Ascending aorta (tissue), 2 donors: ENCODE measurements around the gene IFNA14. TPM values are rescaled to one million over a fixed set of nuclear protein-coding genes. Genes with fewer than 3 reads are reported as not detected.
"Not testable (repeated sequence)": the region's sequence is repeated elsewhere in the genome, so short reads cannot be mapped to it uniquely, and the experiment has no call there.

Experiments
- DNase-seq, 2 donors: peaks; one replicate each; pipeline ENCODE4 v3.0.0-alpha.2; 2019; ENCODE audit warnings: low spot score in 2 of 2
- H3K27ac ChIP-seq, 2 donors: fragments of 200-600 bp; sonication (generic); one replicate each; pipeline ENCODE4 v1.5.1; 2016 to 2017; ENCODE audit warnings: mild to moderate bottlenecking in 1 of 2
- H3K27me3 ChIP-seq: fragments of 200-600 bp; sonication (generic); one replicate; pipeline ENCODE4 v1.5.1; 2017
- H3K36me3 ChIP-seq, 2 donors: fragments of 200-600 bp; sonication (generic); one replicate each; pipeline ENCODE4 v1.5.1; 2016
- H3K4me1 ChIP-seq, 2 donors: fragments of 200-600 bp; sonication (generic); one replicate each; pipeline ENCODE4 v1.5.1; 2016 to 2017; ENCODE audit warnings: mild to moderate bottlenecking in 1 of 2
- H3K4me3 ChIP-seq, 2 donors: fragments of 200-600 bp; sonication (generic); one replicate each; pipeline ENCODE4 v1.5.1; 2016 to 2017; ENCODE audit warnings: mild to moderate bottlenecking in 1 of 2
- H3K9me3 ChIP-seq, 2 donors: fragments of 200-600 bp; sonication (generic); one replicate each; pipeline ENCODE4 v1.5.1; 2016
- CTCF ChIP-seq, 3 experiments: fragments of 200-600 bp in 2 of 3; fragments of 450-650 bp in 1 of 3; sonication (generic) in 2 of 3; IDR thresholded peaks; one replicate each; pipeline ENCODE4 v1.5.1; 2016 to 2019; ENCODE audit warnings: antibody characterized with exemption in 3 of 3, mild to moderate bottlenecking in 1 of 3, moderate library complexity in 1 of 3
- intact Hi-C: fragments of 100-400 bp; cut with DNase I; formaldehyde crosslinking; loops from one replicate; pipeline ENCODE4 v1.15.1; 2023
- total RNA-seq: library from RNA; depleted of rRNA; stranded (reverse); fragments of >200 nt; gene quantifications from one replicate; pipeline ENCODE4 v1.1.0, GENCODE V29; 2016

Gene IFNA14
- total RNA-seq, 1 donor from 2014 or later, result not detected

GRCh38 chr9:21210311-21210710 lies 29.5 kb downstream of the IFNA14 start:
- H3K4me1 ChIP-seq, result no peaks in the 10 kb centered on the region
- no peaks in the 10 kb centered on the region for H3K9me3 ChIP-seq
- H3K27ac ChIP-seq, result no peak overlapping the region
- TF ChIP-seq CTCF (IDR thresholded peaks at IDR 0.05), result no peak
- H3K27me3 ChIP-seq, result no peaks in the 10 kb centered on the region
- DNase-seq, result no peak
- no peaks in the 10 kb centered on the region for H3K36me3 ChIP-seq
- intact Hi-C loops, result no loop called here
- H3K4me3 ChIP-seq, result no peak overlapping the region

DNA sequence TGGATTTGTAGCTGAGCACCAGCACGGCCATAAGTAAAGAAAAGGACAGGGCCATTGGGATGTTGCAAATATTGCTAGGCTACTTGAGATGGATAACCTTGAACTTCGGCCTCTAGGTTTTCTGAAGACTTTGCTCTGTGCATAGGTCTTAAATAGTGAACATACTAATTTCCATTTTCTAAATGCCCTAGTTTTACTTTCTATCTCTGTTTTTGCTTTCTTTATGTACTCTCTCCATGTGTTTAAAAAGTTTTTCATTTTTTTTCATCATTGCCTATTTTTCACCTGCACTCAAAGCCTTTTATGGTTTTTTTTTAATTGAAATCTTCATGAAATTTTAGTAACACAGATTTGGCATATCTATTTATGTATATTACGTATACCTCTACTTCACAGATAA lies 32.8 kb downstream of the IFNA14 start, which contains the start of gene IFNA10:
IFNA10 (minus strand) TSS at position 101 of the 400 bp plus-strand sequence; CDS start at position 55, 46 bp downstream.
- intact Hi-C loops, result not testable (repeated sequence)

GRCh38 chr9:21205204-21205603 lies 34.6 kb downstream of the IFNA14 start:
- no peak overlapping the region for H3K4me3 ChIP-seq
- no peaks in the 10 kb centered on the region for H3K36me3 ChIP-seq
- intact Hi-C loops, result no loop called here
- DNase-seq, result no peak
- no peaks in the 10 kb centered on the region for H3K27me3 ChIP-seq
- no peak for TF ChIP-seq CTCF (IDR thresholded peaks at IDR 0.05)
- H3K27ac ChIP-seq, result no peak overlapping the region
- H3K9me3 ChIP-seq, result no peaks in the 10 kb centered on the region
- no peaks in the 10 kb centered on the region for H3K4me1 ChIP-seq

More for the DNA sequence above, 32.8 kb downstream of the IFNA14 start, which contains the start of gene IFNA10:
- H3K27ac ChIP-seq, H3K4me1 ChIP-seq, H3K9me3 ChIP-seq, H3K36me3 ChIP-seq, DNase-seq, H3K4me3 ChIP-seq, H3K27me3 ChIP-seq: not testable (repeated sequence)

GRCh38 chr9:21202105-21202504 lies 37.7 kb downstream of the IFNA14 start, which contains the start of gene IFNA7:
IFNA7 (minus strand) TSS chr9:21202205; CDS start chr9:21202165, 40 bp downstream.
- H3K27ac ChIP-seq, H3K4me1 ChIP-seq, H3K4me3 ChIP-seq, H3K27me3 ChIP-seq, H3K36me3 ChIP-seq, DNase-seq, H3K9me3 ChIP-seq, intact Hi-C loops: not testable (repeated sequence)

DNA sequence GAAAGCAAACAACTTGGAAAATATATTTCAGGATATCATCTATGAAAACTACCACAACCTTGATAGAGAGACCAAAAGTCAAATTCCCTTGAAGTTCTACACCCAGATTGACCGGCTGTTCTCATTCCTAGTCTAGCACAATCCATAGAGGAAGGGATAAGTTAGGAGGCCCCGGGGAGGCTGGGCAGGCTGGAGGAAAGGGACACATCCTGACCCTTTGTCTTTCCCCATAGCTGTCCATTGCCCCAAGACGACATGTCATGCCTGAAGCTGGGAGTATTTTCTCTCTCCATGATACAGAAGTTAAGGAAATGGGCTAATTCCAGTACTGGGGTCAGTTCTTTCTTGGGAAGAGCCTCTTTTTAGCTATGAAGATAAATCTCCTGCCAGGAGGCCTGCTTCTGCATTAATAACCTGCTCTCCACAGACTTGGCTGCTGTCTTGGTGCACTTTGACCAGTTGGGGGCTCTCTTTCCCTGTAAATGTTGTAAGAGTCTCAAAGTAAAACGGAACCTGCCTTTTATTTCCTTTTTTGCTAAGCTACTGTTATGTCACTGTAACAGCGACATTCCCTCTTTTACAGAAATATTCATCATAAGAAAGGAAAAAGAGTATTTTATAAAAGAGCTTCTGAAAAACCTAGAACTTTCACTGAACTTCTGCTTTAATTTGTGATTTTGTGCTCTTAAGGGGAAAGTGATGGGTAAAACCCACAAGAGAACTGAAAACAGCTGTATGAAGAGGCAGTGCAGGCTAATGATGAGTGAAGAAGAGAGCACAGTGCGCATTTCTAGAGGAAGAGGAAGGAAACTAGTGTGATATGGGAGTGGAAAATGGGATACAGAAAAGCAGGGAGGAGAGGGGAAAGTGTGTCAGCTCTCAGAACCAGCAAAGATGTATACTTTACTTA lies 44.7 kb downstream of the IFNA14 start:
- H3K4me1 ChIP-seq, H3K4me3 ChIP-seq, H3K27ac ChIP-seq, DNase-seq, H3K27me3 ChIP-seq, intact Hi-C loops, H3K36me3 ChIP-seq, H3K9me3 ChIP-seq: not testable (repeated sequence)
- TF ChIP-seq CTCF (IDR thresholded peaks at IDR 0.05), result peak; percentile 11 to 53 (median 51)

Other genes with a start within 250 kb of the IFNA14 start
- 4.6 TPM for gene HACD4, start 208.4 kb downstream of the IFNA14 start, total RNA-seq
- not detected for gene IFNB1, start 162.1 kb downstream of the IFNA14 start, total RNA-seq
- not detected for gene IFNW1, start 98.2 kb downstream of the IFNA14 start, total RNA-seq
- not detected for gene IFNA21, start 73.3 kb downstream of the IFNA14 start, total RNA-seq
- not detected for gene IFNA4, start 52.4 kb downstream of the IFNA14 start, total RNA-seq
- not detected for gene IFNA7, start 37.8 kb downstream of the IFNA14 start, total RNA-seq
- gene IFNA10, start 32.9 kb downstream of the IFNA14 start, total RNA-seq, result not detected
- not detected for gene IFNA16, start 22.7 kb downstream of the IFNA14 start, total RNA-seq
- gene IFNA17, start 11.8 kb downstream of the IFNA14 start, total RNA-seq, result not detected
- 4.0 TPM for gene IFNA5, start 65.3 kb upstream of the IFNA14 start, total RNA-seq
- gene KLHL9, start 95.4 kb upstream of the IFNA14 start, total RNA-seq, result 6.4 TPM
- gene IFNA6, start 110.9 kb upstream of the IFNA14 start, total RNA-seq, result not detected
- gene IFNA13, start 128.1 kb upstream of the IFNA14 start, total RNA-seq, result not detected
- gene IFNA2, start 145.4 kb upstream of the IFNA14 start, total RNA-seq, result not detected
- not detected for gene IFNA8, start 169.1 kb upstream of the IFNA14 start, total RNA-seq
- gene IFNA1, start 200.4 kb upstream of the IFNA14 start, total RNA-seq, result not detected
- not detected for gene IFNE, start 242.3 kb upstream of the IFNA14 start, total RNA-seq